Heart right ventricle (tissue), 16 donors: Measurements from ENCODE around the gene XPO6. TPM values are rescaled to one million over a fixed set of nuclear protein-coding genes. Genes with fewer than 3 reads are reported as not detected.

Source experiments
- ATAC-seq, 8 donors: fragments of 200-7000 bp; cut with Tn5 transposase; one replicate each; pipeline ENCODE4 v1.9.1; 2020; ENCODE audit warnings: mild to moderate bottlenecking in 8 of 8, moderate library complexity in 8 of 8, moderate number of reproducible peaks in 1 of 8
- DNase-seq, 2 donors: peaks; one replicate each; pipeline ENCODE4 v3.0.0-alpha.2; 2020
- H3K27ac ChIP-seq, 10 donors: fragments of 200-600 bp; sonication (generic) in 2 of 10; one replicate each; pipeline versions ENCODE4 v1.5.0 to v1.8.0; 2020 to 2022; ENCODE audit warnings: mild to moderate bottlenecking in 3 of 10
- H3K27me3 ChIP-seq, 7 donors: fragments of 200-600 bp; one replicate each; pipeline ENCODE4 v1.8.0; 2021 to 2022; ENCODE audit warnings: mild to moderate bottlenecking in 2 of 7
- H3K36me3 ChIP-seq, 9 donors: fragments of 200-600 bp; sonication (generic) in 1 of 9; one replicate each; pipeline versions ENCODE4 v1.5.0 to v1.8.0; 2020 to 2022; ENCODE audit warnings: mild to moderate bottlenecking in 2 of 9
- H3K4me1 ChIP-seq, 9 donors: fragments of 200-600 bp; sonication (generic) in 1 of 9; one replicate each; pipeline versions ENCODE4 v1.5.0 to v1.8.0; 2020 to 2022; ENCODE audit warnings: mild to moderate bottlenecking in 4 of 9
- H3K4me3 ChIP-seq, 10 donors: fragments of 200-600 bp; sonication (generic) in 2 of 10; one replicate each; pipeline versions ENCODE4 v1.5.0 to v1.8.0; 2020 to 2022; ENCODE audit warnings: mild to moderate bottlenecking in 7 of 10, moderate library complexity in 2 of 10
- H3K9me3 ChIP-seq, 11 donors: fragments of 200-600 bp in 10 of 11; sonication (generic) in 2 of 11; one replicate each; pipeline versions ENCODE4 v1.5.0 to v1.8.0; 2013 to 2022; ENCODE audit warnings: mild to moderate bottlenecking in 2 of 11, control low read depth in 1 of 11, moderate library complexity in 1 of 11
- CTCF ChIP-seq, 9 donors: fragments of 200-600 bp; sonication (generic) in 2 of 9; IDR thresholded peaks; one replicate each; pipeline versions ENCODE4 v1.5.0 to v1.8.0; 2021 to 2022; ENCODE audit warnings: antibody characterized with exemption in 9 of 9, mild to moderate bottlenecking in 5 of 9, moderate library complexity in 1 of 9
- WGBS, 2 donors: extraction: QIAGEN DNeasy Blood & Tissue Kit; methylation state at CpG; one replicate each; pipeline ENCODE4 v1.1.7; 2013; ENCODE audit warnings: inconsistent platforms in 1 of 2; 5-methylcytosine and 5-hydroxymethylcytosine counted together
- intact Hi-C, 10 donors: fragments of 100-400 bp; cut with DNase I; formaldehyde crosslinking; loops; one replicate each; pipeline versions ENCODE4 v1.11.1 to v1.14.2; 2022
- polyA plus RNA-seq, 2 donors: library from polyadenylated mRNA; stranded (reverse); fragments of 200-250 nt; gene quantifications; one replicate each; pipeline ENCODE4 v1.2.3, GENCODE V29; 2013
- total RNA-seq, 10 donors: library from RNA; stranded (reverse); fragmentation: NEBNext Ultra II Directional in 3 of 10; extraction: Animal tissue kit (Norgen Biotek cat#: 25700) in 3 of 10; gene quantifications; one replicate each; pipeline versions ENCODE4 v1.2.1 to v1.2.4, GENCODE V29; 2021 to 2023
- donor health status: Arrhythmogenic right ventricular cardiomyopathy.
- donor health status: ischemic (EF 13 %, LVEDD 7.1; RV severe dilation, severe dysfunction).
- donor health status: healthy with polysubstance abuse.
- donor health status: DM: no; HTN: yes; CAD: no.
- donor health status: DM: no; HTN: no; CAD: no.
- donor health status: ischemic (EF 25% LVEDD 6.9; RV normal size, moderate dysfunction).
- donor health status: ischemic (EF 25% LVEDD 5.7; RV mildly dilated, moderate dysfunction).
- donor health status: healthy.
- donor health status: DM: yes; HTN: yes; CAD: no.
- donor health status: Ischemic cardiomyopathy.
- donor health status: ischemic (EF 35%, LVEDD 5.7; RV mildly dilated, moderate dysfunction).
- donor health status: nonischemic (EF 11% LVEDD 7.7; RV severe dilation, severe dysfunction).
- donor health status: DM: yes; HTN: yes; CAD: no.
- donor health status: PGD.
- donor health status: ischemic (EF 29% LVEDD 5.4; RV normal size, mild dysfunction).
- donor health status: nonischemic (EF 23%, LVEDD 6.1; RV moderate dilation, normal function).

The XPO6 gene
- total and polyA plus RNA-seq, 12 donors = 22.1 to 41.8 (median 29.3) TPM

GRCh38 chr16:28186752-28187151, 25.0 kb downstream of the XPO6 start:
- Histone ChIP-seq H3K27me3 (no peaks in the 10 kb centered on the region), H3K36me3 (peaks cover 0 to 13% (median 0%) of the 10 kb centered on the region in 9 donors), H3K4me3 (no peak overlapping the region), H3K9me3 (peaks cover 0 to 7% (median 0%) of the 10 kb centered on the region in 11 donors), H3K27ac (peak overlapping the region in 1 of 10 donors; percentile 85), H3K4me1 (peaks cover 6 to 99% (median 49%) of the 10 kb centered on the region in 9 donors)
- intact Hi-C loops = no loop called here
- no peak for DNase-seq
- no peak for TF ChIP-seq CTCF (IDR thresholded peaks at IDR 0.05)
- 98 to 99% methylated on average over 4 of the region's 4 CpGs for WGBS, 2 donors
- ATAC-seq = no peak

GRCh38 chr16:28185696-28186095, 26.1 kb downstream of the XPO6 start:
- Histone ChIP-seq H3K9me3 (peaks cover 0 to 7% (median 0%) of the 10 kb centered on the region in 11 donors), H3K27me3 (no peaks in the 10 kb centered on the region), H3K4me3 (no peak overlapping the region), H3K4me1 (peaks cover 6 to 99% (median 60%) of the 10 kb centered on the region in 9 donors), H3K36me3 (peaks cover 0 to 8% (median 0%) of the 10 kb centered on the region in 9 donors), H3K27ac (no peak overlapping the region)
- 48 to 58% methylated on average over 1 of the region's 1 CpG for WGBS, 2 donors
- intact Hi-C loops = no loop called here
- DNase-seq (no peak), ATAC-seq (no peak)
- no peak for TF ChIP-seq CTCF (IDR thresholded peaks at IDR 0.05)

- DNase-seq (no peak), ATAC-seq (no peak)
- peaks cover 0 to 7% (median 0%) of the 10 kb centered on the region in 11 donors for H3K9me3 ChIP-seq
- 72 to 99% methylated on average over 2 of the region's 2 CpGs for WGBS, 2 donors
- no peak overlapping the region for H3K27ac ChIP-seq
- intact Hi-C loops = no loop called here
- H3K4me1 ChIP-seq = peaks cover 6 to 99% (median 58%) of the 10 kb centered on the region in 9 donors
- no peak for TF ChIP-seq CTCF (IDR thresholded peaks at IDR 0.05)
- no peak overlapping the region for H3K4me3 ChIP-seq
- peaks cover 0 to 8% (median 0%) of the 10 kb centered on the region in 9 donors for H3K36me3 ChIP-seq
- H3K27me3 ChIP-seq = no peaks in the 10 kb centered on the region
Observed at GRCh38 chr16:28184625-28185024, 27.1 kb downstream of the XPO6 start.

- H3K4me3 ChIP-seq = no peak overlapping the region
- H3K4me1 ChIP-seq = peaks cover 6 to 99% (median 55%) of the 10 kb centered on the region in 9 donors
- DNase-seq (no peak), ATAC-seq (no peak)
- H3K9me3 ChIP-seq = peaks cover 0 to 7% (median 0%) of the 10 kb centered on the region in 11 donors
- peak overlapping the region in 3 of 10 donors; percentile 23 to 39 (median 30) for H3K27ac ChIP-seq
- TF ChIP-seq CTCF (IDR thresholded peaks at IDR 0.05) = no peak
- no peaks in the 10 kb centered on the region for H3K27me3 ChIP-seq
- peaks cover 0 to 12% (median 0%) of the 10 kb centered on the region in 9 donors for H3K36me3 ChIP-seq
- 65 to 70% methylated on average over 4 of the region's 4 CpGs for WGBS, 2 donors
- intact Hi-C loops = no loop called here
Observed at GRCh38 chr16:28183930-28184329, 27.8 kb downstream of the XPO6 start.
